NCI-H2227 treated with DMSO at 0.1 percent for 48 hours (cell line): Measurements from ENCODE around the gene NEU1.
"Not testable (repeated sequence)": the region's sequence is repeated elsewhere in the genome, so short reads cannot be mapped to it uniquely, and the experiment has no call there.

ENCODE experiments used
- DNase-seq: peaks from one replicate; lab custom pipeline; 2025; lab: John Stamatoyannopoulos, UW

NEU1 gene

DNA sequence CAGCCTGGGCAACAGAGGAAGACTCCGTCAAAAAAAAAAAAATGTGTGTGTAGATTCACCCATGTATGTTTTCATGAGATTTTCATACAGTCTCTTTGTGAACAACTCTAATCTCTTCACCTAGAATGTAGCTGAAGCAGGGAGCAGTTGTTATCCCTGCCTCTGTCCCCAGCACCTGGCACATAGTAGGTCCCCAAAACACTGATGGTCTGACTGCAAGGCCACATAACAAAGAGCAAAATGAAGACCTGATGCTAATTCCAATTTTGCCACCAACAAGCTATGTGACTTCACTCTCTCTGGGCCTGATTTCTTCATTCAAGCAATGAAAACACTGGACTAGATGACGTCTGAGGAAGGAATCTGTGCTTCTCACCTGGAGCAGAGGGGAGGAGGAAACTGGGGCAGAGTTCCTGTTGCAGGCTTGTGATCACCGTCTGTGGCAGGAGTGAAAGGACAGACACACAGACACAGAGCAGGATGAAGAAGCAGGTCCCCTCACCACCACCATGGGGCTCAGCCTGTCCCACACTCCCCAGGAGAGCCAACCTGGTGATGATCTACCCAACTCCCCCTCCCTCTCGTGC lies 11.6 kb upstream of the NEU1 start:
- DNase-seq = no peak

DNA sequence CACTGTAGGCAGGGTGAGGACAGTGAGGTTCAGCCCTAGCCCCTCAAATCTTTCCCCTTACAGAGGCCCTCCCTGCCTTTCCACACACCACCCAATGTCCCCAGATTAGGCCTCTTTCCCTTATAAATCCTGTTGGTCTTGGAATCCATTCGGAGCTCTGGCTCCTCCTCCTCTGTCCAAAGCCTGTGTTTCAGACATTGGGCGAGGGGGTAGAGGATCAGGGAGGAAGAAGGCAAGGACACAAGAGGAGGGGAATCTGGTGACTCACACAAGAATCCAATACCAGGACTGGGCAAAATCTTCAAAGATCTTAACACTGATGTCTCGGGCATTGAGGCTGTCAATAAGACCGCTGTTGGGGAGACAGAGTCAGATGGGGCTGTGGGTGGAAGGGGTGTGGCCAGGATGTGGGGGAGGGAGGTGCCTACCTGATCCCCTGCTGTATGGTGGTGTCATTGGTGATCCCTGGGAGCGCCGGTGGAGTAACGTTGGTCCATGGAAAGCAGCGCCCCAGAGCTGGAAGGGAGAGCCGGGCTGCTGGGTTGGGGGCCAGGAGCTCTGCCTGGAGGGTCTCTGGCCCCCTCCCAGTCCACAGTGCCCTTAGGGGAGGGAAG lies 8.5 kb upstream of the NEU1 start:
- no peak for DNase-seq

DNA sequence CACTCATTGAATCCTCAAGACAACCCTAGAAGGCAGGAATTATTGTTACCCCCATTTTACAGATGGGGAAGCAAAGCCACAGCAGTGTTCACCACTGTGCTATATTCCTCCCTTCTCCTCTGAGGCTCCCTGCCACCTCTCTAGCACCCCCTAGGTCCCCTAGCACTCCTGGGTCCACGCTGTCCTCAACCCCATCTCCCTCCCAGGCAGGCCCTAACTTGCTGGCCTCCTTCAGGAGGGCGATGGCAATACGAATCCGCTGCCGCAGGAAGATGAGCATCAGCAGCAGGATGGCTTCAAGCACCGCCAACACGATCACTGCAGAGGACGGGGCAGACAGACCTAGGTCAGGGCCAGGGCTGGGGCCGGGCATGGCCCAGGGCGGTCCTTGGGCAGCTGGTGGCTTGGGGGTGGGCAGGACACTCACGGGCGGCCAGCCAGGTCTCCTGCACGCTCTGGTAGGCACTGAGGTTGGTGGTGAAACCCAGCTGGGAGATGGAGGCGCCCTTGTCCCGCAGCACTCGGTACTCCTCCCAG lies 7.8 kb upstream of the NEU1 start:
- no peak for DNase-seq

- DNase-seq = no peak
Observed at GRCh38 chr6:31869343-31869742, 6.7 kb upstream of the NEU1 start.

DNA sequence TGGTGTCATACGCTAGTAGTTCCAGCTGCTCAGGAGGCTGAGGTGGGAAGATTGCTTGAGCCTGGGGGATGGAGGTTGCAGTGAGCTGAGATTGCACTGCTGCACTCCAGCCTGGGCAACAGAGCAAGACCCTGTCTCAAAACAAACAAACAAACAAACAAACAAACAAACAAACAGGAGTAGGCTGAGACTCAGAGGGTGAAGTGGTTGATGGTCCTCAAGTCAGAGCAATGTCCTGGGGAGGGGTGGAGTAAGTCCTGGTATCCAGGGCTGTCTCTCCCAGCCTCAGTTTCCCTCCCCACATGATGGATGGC lies 6.0 kb upstream of the NEU1 start:
- DNase-seq = not testable (repeated sequence)

- DNase-seq = no peak
Observed at GRCh38 chr6:31865205-31866118, 2.8 kb upstream of the NEU1 start.

GRCh38 chr6:31864818-31865204 lies 2.2 kb upstream of the NEU1 start:
- no peak for DNase-seq

DNA sequence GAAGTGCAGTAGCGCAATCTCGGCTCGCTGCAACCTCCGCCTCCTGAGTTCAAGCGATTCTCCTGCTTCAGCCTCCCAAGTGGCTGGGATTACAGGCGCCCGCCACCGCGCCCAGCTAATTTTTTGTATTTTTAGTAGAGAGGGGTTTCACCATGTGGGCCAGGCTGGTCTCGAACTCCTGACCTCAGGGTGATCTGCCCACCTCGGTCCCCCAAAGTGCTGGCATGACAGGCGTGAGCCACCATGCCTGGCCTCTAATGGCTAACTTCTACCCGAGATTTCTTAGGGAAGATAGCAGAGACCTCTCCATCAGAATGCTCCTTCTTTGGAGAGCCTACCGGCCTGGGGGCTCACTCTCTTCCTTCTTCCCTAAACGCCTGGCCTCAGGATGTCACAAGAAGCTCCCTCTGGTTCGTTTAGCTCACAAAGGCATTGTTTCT lies 1.5 kb upstream of the NEU1 start:
- not testable (repeated sequence) for DNase-seq

- no peak for DNase-seq
Observed at GRCh38 chr6:31861919-31862343, 690 bp downstream of the NEU1 start.

DNA sequence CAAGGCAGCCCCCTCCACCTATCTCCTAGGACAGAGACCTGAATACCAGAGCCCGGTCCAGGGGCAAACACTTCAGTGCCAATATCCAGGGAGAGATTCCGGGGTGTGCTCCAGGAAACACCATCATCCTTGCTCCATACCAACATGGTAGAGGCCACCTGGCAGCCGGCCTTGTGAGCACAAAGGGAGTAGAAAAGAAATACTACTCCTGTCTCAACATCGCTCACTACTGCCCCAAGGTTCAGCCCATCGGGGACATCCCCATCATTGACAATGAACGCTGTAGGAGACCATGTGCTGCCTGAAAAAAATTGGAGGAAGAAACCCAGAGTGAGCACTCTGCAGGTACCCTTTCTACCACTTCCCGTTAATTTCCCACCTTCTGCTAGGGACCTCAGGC lies 1.5 kb downstream of the NEU1 start:
- DNase-seq = no peak

- no peak for DNase-seq
Observed at GRCh38 chr6:31860349-31860748, 2.3 kb downstream of the NEU1 start.

GRCh38 chr6:31859923-31860322 lies 2.7 kb downstream of the NEU1 start:
- DNase-seq = no peak

DNA sequence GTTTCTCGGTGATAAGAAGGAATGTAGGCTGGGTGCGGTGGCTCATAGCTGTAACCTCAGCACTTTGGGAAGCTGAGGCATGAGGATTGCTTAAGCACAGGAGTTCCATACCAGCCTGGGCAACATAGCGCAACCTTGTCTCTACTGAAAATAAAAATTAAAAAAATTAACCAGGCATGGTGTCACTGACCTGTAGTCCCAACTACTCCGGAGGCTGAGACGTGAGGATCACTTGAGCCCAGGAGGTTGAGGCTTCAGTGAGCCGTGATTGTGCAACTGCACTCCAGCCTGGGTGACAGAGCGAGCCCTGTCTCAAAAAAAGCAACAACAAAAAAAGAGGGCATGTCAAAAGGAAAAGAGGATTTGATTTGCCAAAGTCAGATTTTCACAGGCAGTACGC lies 3.9 kb downstream of the NEU1 start:
- no peak for DNase-seq

GRCh38 chr6:31857774-31858173 lies 4.8 kb downstream of the NEU1 start:
- DNase-seq = not testable (repeated sequence)

DNA sequence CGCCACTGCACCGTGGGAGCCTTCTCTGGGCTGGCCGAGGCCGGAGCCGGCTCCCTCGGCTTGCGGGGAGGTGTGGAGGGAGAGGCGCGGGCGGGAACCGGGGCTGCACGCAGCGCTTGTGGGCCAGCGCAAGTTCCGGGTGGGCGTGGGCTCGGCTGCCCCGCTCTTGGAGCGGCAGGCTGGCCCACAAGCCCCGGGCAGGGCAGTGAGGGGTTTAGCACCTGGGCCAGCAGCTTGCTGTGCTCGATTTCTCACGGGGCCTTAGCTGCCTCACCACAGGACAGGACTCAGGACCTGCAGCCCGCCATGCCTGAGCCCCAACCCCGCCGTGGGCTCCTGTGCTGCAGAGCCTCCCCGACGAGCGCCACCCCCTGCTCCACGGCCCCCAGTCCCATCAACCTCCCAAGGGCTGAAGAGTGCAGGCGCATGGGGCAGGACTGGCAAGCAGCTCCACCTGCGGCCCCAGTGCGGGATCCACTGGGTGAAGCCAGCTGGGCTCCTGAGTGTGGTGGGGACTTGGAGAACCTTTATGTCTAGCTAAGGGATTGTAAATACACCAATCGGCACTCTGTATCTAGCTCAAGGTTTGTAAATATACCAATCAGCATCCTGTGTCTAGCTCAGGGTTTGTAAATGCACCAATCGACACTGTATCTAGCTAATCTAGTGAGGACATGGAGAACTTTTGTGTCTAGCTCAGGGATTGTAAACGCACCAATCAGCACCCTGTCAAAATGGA lies 10.5 kb downstream of the NEU1 start:
- not testable (repeated sequence) for DNase-seq

DNA sequence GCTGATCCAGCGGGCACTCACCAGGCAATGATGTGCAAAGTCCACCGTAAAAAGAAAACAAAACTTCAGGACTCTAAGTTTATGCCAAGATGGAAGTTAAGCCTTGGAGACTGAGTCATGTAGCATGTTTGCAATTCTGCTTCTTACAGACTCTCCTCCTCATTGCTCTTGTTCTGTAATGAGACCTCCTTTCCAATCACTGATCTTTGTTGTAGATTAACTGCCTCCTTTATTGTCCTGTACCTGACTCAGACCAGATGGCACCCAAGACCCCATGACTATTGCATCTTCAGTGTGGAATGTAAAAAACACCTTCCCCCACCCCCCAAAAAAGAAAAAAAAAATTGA lies 11.2 kb downstream of the NEU1 start:
- DNase-seq = no peak

DNA sequence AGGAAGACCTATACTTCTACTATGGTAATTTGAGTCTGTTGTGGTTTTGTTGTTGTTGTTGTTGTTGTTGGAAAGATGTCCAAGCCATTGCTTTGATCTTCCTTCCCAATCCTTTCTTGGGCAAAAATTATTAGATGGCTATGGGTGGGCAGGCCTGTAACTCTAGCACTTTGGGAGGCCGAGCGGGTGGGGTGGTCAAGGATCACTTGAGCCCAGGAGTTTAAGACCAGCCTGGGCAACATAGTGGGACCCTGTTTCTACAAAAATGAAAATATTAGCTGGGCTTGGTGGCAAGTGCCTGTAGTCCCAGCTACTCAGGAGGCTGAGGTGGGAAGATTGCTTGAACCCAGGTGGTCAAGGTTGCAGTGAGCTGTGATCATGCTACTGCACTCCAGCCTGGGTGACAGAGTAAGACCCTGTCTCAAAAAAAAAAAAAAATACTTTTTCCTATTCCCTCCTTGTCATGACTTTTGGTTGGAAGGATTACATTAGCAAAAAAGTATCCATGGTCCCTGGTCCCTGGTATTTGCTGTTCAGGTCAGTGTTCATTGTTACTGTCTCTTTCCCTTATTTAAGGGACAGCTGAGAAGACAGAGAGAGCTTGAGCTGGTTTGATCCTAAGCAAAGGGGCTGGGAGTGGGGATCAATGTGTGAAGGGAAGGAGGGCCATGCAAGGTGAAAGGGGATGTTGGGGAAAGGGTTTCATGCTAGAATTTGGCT lies 11.7 kb downstream of the NEU1 start:
- no peak for DNase-seq

- no peak for DNase-seq
Observed at GRCh38 chr6:31847276-31847978, 15.2 kb downstream of the NEU1 start.

DNA sequence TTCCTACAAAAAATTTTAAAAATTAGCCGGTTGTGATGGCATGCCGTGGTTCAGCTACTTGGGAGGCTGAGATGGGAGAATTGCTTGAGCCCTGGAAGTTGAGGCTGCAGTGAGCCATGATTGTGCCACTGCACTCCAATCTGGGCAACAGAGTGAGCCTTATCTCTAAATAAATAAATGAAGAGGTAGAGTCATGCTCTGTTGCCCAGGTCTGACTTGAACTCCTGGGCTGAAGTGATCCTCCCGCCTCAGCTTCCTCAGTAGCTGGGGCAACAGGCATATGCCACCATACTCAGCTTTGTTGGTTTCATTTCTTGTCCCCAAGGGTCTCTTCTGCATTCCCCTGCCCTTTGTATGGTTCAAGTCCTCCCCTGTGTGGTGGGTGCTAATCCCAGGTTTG lies 18.1 kb downstream of the NEU1 start:
- no peak for DNase-seq

DNA sequence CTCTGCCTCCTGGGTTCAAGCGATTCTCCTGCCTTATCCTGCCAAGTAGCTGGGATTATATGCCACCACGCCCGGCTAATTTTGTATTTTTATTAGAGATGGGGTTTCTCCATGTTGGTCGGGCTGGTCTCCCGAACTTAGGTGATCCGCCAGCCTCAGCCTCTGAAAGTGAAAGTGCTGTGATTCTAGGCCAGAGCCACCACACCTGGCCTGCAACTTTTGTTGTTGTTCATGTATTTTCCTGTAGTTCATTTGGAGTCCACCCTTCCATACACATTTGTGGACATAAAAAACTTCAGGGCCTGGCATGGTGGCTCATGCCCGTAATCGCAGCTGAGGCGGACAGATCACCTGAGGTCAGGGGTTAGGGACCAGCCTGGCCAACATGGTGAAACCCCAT lies 20.6 kb downstream of the NEU1 start:
- DNase-seq = no peak

GRCh38 chr6:31839779-31840126 lies 22.9 kb downstream of the NEU1 start:
- not testable (repeated sequence) for DNase-seq
